Stimulated activated naive CD8-positive, alpha-beta T cell treated with anti-CD3 and anti-CD28 coated beads, Interleukin-15, amount 100 ng/mL, for 72 hours (primary cell): ENCODE data around the gene PIK3CD.

Experiments
- ATAC-seq: fragments of 150-1000 bp; cut with Tn5 transposase; 2 replicates; pipeline ENCODE4 v1.10.0; 2021; ENCODE audit warnings: mild to moderate bottlenecking, moderate library complexity
- DNase-seq, 2 donors: peaks; one replicate each; pipeline ENCODE4 v3.0.0; 2021 to 2022
- H3K27ac Mint-ChIP-seq, 2 donors: one replicate each; pipeline ENCODE4 v1.8.0; 2022; ENCODE audit warnings: mild to moderate bottlenecking in 2 of 2, mixed read lengths in 2 of 2, moderate library complexity in 2 of 2
- H3K27me3 Mint-ChIP-seq: one replicate; pipeline ENCODE4 v1.8.0; 2022; ENCODE audit warnings: mixed read lengths
- H3K4me1 Mint-ChIP-seq: one replicate; pipeline ENCODE4 v1.8.0; 2022; ENCODE audit warnings: mild to moderate bottlenecking, mixed read lengths
- H3K4me3 Mint-ChIP-seq, 2 donors: one replicate each; pipeline ENCODE4 v1.8.0; 2022; ENCODE audit warnings: mild to moderate bottlenecking in 2 of 2, mixed read lengths in 2 of 2, moderate library complexity in 1 of 2
- H3K9me3 Mint-ChIP-seq, 2 donors: one replicate each; pipeline ENCODE4 v1.8.0; 2022; ENCODE audit warnings: mixed read lengths in 2 of 2

The PIK3CD gene

DNA sequence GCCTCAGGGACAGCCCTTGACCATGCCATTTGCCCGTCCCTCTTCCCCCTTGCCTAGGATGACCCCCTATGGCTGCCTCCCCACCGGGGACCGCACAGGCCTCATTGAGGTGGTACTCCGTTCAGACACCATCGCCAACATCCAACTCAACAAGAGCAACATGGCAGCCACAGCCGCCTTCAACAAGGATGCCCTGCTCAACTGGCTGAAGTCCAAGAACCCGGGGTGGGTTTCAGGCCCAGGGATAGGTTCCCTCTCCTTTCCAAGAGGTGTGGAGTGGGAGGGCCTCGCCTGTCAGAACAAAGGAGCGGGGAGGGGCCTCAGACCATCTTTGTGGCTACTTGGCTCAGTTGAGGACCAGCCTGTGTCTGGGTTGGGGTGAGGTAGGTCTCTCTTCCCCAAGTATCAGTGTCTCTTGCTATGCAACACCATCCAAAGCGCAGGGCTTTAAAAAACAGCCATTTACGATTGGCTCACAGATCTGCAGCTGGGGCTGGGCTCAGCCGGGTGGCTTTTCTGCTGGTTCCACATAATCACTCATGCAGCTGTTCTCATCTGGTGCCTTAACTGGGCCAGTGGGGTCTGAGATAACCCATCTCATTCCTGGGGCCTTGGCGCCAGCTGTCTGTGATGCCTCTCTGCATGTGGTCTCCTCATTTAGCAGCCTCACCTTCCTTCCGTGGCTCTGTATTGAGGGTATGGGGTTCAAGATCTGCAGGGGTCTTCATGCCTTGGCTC is 71.7 kb downstream of the PIK3CD start:
- Mint-ChIP-seq H3K4me1 (peaks cover 87% of the 10 kb centered on the region), H3K27me3 (no peaks in the 10 kb centered on the region), H3K4me3 (peak overlapping the region in 1 of 2 donors; percentile 21), H3K27ac (peak overlapping the region in 1 of 2 donors; percentile 97), H3K9me3 (peaks cover 0 to 14% of the 10 kb centered on the region in 2 donors)
- DNase-seq, result no peak
- ATAC-seq, result no peak

DNA sequence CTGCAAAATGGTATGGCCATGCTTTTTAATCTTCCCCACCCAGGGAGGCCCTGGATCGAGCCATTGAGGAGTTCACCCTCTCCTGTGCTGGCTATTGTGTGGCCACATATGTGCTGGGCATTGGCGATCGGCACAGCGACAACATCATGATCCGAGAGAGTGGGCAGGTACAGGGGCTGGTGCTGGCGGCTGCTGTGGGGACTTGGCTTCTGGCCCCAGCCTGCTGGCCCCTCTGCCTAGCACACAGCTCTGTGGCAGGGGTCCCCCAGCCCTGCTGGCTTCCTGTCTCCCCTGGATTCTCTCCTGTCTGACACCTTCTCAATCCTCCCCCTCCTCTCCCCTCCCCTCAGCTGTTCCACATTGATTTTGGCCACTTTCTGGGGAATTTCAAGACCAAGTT is 72.4 kb downstream of the PIK3CD start:
- ATAC-seq, result no peak
- Mint-ChIP-seq H3K4me1 (peaks cover 87% of the 10 kb centered on the region), H3K27ac (peak overlapping the region in 1 of 2 donors; percentile 96)

DNA sequence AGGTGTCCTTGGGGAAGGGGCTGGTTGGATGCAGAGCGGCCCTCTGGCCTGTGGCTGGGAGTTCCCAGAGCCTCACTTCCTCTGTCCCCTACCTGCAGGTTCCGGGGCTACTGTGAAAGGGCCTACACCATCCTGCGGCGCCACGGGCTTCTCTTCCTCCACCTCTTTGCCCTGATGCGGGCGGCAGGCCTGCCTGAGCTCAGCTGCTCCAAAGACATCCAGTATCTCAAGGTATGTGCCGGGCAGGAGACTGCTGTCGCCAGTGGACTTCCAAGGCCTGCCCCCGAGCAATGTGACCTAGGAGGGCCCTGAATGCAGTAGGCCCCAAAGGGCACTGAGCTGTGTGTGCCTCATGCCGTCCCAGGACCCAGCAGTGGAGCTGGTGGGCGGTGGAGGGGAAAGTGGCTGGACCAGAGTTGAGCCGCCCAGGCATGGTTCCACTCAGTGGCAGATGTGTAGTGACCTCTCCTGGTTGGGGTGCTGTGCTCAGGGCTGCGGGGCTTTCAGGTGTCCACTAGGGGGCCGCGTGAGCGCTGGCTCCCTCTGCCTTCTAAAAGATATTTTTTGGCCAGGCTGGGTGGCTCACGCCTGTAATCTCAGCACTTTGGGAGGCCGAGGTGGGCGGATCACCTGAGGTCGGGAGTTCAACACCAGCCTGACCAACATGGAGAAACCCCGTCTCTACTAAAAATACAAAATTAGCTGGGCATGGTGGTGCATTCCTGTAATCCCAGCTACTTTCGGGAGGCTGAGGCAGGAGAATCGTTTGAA is 73.4 kb downstream of the PIK3CD start:
- Mint-ChIP-seq H3K9me3 (peaks cover 0 to 14% of the 10 kb centered on the region in 2 donors), H3K27ac (peak overlapping the region in 1 of 2 donors; percentile 96), H3K27me3 (no peaks in the 10 kb centered on the region), H3K4me3 (no peak overlapping the region), H3K4me1 (peaks cover 86% of the 10 kb centered on the region)
- DNase-seq (peak; percentile 72 to 73), ATAC-seq (peak; percentile 37)

More for the DNA sequence above, 72.4 kb downstream of the PIK3CD start:
- no peak for DNase-seq
- Mint-ChIP-seq H3K4me3 (peak overlapping the region in 1 of 2 donors; percentile 18), H3K9me3 (peaks cover 0 to 14% of the 10 kb centered on the region in 2 donors), H3K27me3 (no peaks in the 10 kb centered on the region)

DNA sequence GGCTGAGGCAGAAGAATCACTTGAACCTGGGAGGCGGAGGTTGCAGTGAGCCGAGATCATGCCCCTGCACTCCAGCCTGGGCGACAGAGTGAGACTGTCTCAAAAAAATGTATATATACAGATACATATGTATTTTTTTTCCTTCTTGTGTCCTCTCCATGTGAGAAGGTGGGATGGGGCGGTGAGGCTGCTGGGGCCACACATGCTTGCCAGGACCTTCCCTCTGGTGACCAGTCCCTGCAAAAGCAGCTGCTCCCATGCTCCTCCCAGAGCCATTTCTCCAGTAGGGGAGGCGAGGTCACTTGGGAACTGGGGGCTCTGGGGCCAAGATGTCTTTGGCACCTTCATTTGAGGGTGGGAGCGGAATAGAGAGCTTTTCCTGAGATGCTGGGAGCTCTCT is 74.9 kb downstream of the PIK3CD start:
- H3K27ac Mint-ChIP-seq, result no peak overlapping the region
- peak overlapping the region in 1 of 2 donors; percentile 21 for H3K4me3 Mint-ChIP-seq
- no peaks in the 10 kb centered on the region for H3K27me3 Mint-ChIP-seq
- DNase-seq (peak in 1 of 2 donors; percentile 10), ATAC-seq (no peak)
- H3K9me3 Mint-ChIP-seq, result peaks cover 0 to 14% of the 10 kb centered on the region in 2 donors
- peaks cover 86% of the 10 kb centered on the region for H3K4me1 Mint-ChIP-seq

DNA sequence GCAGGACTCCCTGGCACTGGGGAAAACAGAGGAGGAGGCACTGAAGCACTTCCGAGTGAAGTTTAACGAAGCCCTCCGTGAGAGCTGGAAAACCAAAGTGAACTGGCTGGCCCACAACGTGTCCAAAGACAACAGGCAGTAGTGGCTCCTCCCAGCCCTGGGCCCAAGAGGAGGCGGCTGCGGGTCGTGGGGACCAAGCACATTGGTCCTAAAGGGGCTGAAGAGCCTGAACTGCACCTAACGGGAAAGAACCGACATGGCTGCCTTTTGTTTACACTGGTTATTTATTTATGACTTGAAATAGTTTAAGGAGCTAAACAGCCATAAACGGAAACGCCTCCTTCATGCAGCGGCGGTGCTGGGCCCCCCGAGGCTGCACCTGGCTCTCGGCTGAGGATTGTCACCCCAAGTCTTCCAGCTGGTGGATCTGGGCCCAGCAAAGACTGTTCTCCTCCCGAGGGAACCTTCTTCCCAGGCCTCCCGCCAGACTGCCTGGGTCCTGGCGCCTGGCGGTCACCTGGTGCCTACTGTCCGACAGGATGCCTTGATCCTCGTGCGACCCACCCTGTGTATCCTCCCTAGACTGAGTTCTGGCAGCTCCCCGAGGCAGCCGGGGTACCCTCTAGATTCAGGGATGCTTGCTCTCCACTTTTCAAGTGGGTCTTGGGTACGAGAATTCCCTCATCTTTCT is 75.5 kb downstream of the PIK3CD start:
- DNase-seq, result peak in 1 of 2 donors; percentile 11
- Mint-ChIP-seq H3K27ac (peak overlapping the region; percentile 74 to 91), H3K9me3 (peaks cover 0 to 14% of the 10 kb centered on the region in 2 donors), H3K27me3 (no peaks in the 10 kb centered on the region), H3K4me3 (peak overlapping the region; percentile 55 to 72), H3K4me1 (peaks cover 86% of the 10 kb centered on the region)
- no peak for ATAC-seq

DNA sequence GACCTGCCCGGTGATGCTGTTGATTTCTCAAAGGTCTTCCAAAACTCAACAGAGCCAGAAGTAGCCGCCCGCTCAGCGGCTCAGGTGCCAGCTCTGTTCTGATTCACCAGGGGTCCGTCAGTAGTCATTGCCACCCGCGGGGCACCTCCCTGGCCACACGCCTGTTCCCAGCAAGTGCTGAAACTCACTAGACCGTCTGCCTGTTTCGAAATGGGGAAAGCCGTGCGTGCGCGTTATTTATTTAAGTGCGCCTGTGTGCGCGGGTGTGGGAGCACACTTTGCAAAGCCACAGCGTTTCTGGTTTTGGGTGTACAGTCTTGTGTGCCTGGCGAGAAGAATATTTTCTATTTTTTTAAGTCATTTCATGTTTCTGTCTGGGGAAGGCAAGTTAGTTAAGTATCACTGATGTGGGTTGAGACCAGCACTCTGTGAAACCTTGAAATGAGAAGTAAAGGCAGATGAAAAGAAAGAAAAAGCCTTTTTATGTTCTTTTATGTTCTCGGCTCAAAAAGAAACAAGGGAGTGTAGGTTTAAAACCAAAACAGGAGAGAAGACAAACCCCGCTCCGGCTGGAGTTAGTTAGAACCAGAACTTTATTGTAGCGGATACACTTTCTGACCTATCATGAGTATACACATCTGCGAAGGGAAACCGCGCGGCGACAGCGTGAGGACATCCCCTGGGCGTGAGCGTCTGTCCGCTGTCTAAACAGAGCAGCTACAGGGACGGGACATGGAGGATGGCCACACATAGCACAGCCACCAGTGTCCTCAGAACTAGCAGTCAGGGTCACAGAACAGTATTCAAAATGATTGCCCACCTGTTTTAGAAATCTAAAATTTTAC is 77.1 kb downstream of the PIK3CD start:
- Mint-ChIP-seq H3K9me3 (peaks cover 0 to 3% of the 10 kb centered on the region in 2 donors), H3K4me1 (peaks cover 93% of the 10 kb centered on the region), H3K27ac (peak overlapping the region; percentile 84 to 94), H3K27me3 (no peaks in the 10 kb centered on the region), H3K4me3 (peak overlapping the region; percentile 57 to 72)
- peak; percentile 61 to 85 for DNase-seq
- ATAC-seq, result peak; percentile 79

DNA sequence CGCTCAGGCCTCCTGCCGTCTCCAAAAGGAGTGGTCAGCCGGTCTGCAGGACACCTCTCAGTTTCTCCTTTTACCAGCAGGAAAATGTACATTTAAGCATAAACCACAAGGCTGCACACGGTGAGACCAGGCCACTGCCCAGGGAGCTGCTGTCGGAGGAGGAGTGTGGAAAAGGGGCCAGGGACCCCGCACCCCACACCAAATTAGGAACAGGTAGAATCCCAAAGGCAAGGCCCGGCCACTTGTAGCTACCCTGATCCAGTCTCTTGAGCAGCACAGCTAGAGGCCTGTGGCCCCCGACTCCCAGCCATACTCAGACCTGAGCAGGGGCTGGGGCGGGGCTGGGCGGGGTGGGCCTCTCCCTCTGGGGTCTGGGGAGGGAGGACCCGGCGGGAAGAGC is 78.0 kb downstream of the PIK3CD start:
- DNase-seq (peak in 1 of 2 donors; percentile 9), ATAC-seq (no peak)
- Mint-ChIP-seq H3K27ac (peak overlapping the region in 1 of 2 donors; percentile 94), H3K4me1 (peaks cover 89% of the 10 kb centered on the region), H3K27me3 (no peaks in the 10 kb centered on the region), H3K9me3 (no peaks in the 10 kb centered on the region), H3K4me3 (peak overlapping the region in 1 of 2 donors; percentile 72)

DNA sequence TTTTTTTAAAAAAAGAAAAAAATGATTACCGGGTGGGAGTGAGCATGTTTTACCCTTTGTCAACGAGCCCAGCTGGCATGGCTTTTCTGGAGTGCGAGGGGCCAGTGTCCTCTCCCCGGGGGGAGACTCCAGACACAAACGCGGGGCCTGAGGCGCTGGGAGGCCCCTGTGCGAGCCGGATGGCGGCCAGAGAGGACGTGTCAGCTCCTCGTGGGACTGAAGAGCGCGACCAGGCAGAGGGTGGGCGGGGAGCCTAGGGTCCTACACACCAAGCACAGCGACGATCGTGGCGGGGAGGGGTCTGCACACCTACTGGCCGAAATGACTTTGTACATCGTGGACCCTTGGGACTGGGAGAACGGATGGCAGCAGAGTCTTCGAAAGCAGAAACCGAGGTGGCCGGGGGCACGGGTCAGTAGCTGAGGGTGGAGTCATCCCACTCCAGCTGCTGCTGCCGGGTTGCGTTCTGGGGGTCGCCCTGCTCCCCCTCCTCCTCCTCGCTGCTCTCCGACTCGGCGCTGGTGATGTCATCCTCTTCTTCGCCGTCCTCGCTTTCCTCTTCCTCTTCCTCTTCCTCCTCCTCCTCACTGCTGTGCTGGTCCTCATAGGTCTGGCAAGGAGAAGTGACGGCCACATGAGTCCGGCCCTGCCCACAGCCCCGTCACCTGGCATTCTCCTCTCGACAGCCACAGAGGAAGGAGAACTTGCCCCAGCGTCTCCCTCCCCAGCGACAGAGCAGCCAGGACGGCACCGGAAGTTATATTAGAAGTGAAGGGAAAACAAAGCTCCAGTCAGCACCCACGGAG is 78.8 kb downstream of the PIK3CD start:
- ATAC-seq (no peak), DNase-seq (peak in 1 of 2 donors; percentile 22)
- Mint-ChIP-seq H3K4me3 (peak overlapping the region; percentile 31 to 71), H3K4me1 (peaks cover 82% of the 10 kb centered on the region), H3K27me3 (no peaks in the 10 kb centered on the region), H3K9me3 (no peaks in the 10 kb centered on the region), H3K27ac (peak overlapping the region; percentile 2 to 96)

DNA sequence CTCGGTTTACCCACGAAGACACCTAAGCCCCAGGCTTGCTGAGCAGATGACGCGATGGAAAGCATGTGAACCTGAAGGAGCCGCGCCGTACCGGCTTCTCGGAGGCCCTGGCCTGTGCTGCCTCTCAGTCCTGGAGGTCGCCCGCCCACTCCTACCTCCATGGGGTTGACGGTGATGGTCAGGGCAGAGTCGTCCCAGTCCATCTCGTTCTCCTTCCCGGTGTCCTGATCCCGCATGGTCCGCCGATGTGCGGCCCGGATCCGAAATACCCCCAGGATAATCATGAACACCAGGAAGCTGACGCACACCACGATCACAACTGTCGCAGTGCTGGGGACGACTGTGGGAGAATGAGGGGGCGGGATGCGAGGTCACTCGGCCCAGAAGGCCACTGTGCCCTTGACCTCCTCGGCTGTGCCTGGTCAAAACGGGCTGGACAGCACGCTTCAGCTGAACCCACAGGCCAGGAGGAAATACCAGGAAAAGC is 79.6 kb downstream of the PIK3CD start:
- Mint-ChIP-seq H3K4me1 (peaks cover 84% of the 10 kb centered on the region), H3K9me3 (no peaks in the 10 kb centered on the region), H3K27me3 (no peaks in the 10 kb centered on the region), H3K27ac (peak overlapping the region; percentile 24 to 96), H3K4me3 (peak overlapping the region; percentile 31 to 71)
- no peak for ATAC-seq
- peak in 1 of 2 donors; percentile 13 for DNase-seq

DNA sequence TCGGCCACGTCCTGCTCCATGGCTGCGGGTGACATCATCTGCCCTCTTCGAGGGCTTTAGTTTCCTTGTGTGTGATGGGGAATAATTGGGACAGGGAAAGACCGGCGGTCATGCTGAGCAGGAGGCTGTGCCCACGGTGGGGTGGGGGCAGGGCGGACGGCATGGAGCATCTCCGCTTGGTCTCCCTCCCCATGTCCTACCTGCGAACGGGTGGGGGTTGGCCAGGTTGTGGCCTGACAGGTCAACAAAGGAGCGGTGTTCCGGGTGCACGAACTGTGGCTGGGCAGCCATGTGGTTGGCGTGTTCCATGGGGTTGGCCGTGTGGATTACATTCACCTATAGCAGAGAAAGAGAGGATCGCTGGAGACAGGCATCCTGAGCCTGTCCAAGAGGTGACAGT is 80.0 kb downstream of the PIK3CD start:
- no peaks in the 10 kb centered on the region for H3K27me3 Mint-ChIP-seq
- ATAC-seq (no peak), DNase-seq (peak in 1 of 2 donors; percentile 14)
- H3K4me1 Mint-ChIP-seq, result peaks cover 82% of the 10 kb centered on the region
- H3K4me3 Mint-ChIP-seq, result no peak overlapping the region
- H3K27ac Mint-ChIP-seq, result peak overlapping the region; percentile 70 to 96
- no peaks in the 10 kb centered on the region for H3K9me3 Mint-ChIP-seq

DNA sequence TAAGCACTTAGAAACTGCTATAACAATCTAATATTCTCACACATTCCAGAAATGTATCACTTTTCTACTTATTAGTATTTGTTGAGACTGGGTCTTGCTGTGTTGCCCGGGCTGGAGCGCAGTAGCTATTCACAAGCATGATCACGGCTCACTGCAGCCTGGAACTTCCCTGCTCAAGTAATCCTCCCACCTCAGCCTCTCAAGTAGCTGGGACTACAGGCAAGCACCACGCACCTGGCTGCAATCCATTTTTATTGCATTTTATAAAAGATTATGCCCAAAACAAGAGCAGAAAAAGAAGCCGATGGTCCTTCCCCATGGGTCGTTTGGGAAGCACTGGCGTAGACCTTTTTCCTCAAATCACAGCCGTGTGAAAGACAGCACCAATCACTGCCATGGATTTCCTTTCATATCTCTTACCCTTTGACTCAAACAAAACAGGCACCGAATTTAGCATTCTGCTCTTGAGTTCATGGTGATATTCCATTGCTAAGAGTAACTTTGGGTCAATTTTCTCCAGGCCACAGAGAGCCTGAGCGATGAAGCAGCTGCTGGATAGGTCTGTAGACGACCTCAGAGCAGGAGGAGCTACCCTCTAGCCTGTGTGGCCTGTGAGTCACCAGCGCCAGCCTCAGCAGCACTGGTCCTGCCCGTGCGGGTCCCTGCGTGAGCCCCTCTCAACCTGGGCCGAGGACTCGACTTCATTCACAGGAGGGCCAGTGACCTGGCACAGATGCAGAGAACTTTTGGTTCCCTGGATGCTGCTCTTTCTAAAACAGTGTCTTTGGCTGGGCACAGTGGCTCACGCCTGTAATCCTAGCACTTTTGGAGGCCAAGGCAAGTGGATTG is 80.8 kb downstream of the PIK3CD start:
- DNase-seq, result peak in 1 of 2 donors; percentile 19
- Mint-ChIP-seq H3K9me3 (no peaks in the 10 kb centered on the region), H3K4me3 (no peak overlapping the region), H3K27me3 (no peaks in the 10 kb centered on the region), H3K27ac (peak overlapping the region; percentile 27 to 97), H3K4me1 (peaks cover 80% of the 10 kb centered on the region)
- ATAC-seq, result no peak

DNA sequence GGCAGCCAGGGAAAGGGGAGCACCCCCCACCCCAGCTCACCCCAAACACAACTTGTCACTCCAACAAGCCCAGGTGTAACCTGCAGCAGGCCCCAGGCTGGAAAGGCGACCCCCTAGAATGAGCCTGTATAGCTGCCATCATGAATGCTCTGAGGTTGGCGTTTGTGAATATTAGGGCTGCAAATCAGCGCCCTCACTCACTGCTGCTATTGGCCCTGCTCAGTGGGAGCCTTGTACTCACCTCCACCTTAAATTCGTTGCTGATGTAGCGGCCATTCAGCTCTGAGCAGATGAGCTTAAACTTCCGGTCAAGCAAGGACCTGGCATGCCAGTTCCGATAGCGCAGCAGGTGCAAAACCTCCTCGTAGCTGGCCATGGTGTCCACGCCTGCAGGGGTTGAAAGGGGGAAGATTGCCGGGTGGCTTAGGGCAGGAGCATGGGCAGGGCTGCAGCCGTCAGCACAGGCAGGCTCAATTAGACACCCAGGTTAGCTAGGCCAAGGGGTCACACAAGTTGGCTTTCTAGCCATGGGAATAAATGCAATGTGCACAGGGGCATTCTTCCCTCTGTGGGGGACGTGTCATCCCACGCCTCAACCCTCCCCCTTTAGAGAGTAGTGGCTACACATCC is 81.7 kb downstream of the PIK3CD start:
- Mint-ChIP-seq H3K27ac (peak overlapping the region in 1 of 2 donors; percentile 97), H3K4me3 (no peak overlapping the region), H3K4me1 (peaks cover 80% of the 10 kb centered on the region), H3K9me3 (no peaks in the 10 kb centered on the region), H3K27me3 (no peaks in the 10 kb centered on the region)
- DNase-seq, result peak in 1 of 2 donors; percentile 15
- ATAC-seq, result no peak

DNA sequence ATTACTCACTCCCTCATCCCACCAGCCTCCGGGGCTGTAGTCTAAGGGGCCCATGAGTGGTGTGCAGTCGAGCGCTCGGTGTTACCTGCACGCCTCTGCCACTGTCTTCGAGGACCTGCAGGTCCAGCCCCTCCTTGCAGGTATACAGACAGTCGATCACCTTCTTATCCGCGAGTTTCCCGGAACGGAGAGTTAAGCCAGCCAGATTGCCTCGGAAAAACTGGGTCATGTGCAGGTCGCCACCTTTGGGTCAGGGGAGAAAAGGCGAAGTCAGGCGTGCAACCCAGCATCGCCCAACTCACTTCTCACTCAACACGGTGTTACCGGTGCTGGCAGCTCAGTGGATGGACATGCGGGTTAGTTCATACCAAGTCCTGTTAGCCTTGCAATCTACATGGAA is 84.3 kb downstream of the PIK3CD start:
- no peak overlapping the region for H3K4me3 Mint-ChIP-seq
- no peaks in the 10 kb centered on the region for H3K27me3 Mint-ChIP-seq
- ATAC-seq (no peak), DNase-seq (no peak)
- H3K9me3 Mint-ChIP-seq, result no peaks in the 10 kb centered on the region
- H3K27ac Mint-ChIP-seq, result peak overlapping the region in 1 of 2 donors; percentile 79
- H3K4me1 Mint-ChIP-seq, result peaks cover 57% of the 10 kb centered on the region
